Choroid plexus epithelial cell (primary cell): ENCODE data around the gene NAP1L1.

Experiments used
- DNase-seq: peaks from one replicate; pipeline ENCODE4 v3.0.0-alpha.2; 2010; ENCODE audit warnings: low read depth
- H3K4me3 ChIP-seq: 2 replicates; pipeline ENCODE4 v1.5.1; 2011; ENCODE audit warnings: low read depth, mild to moderate bottlenecking, control low read depth, low read length, moderate library complexity
- CTCF ChIP-seq: conservative IDR thresholded peaks from 2 replicates; pipeline ENCODE4 v1.5.1; 2011; ENCODE audit warnings: low read depth, mild to moderate bottlenecking, control low read depth, inconsistent platforms, low read length, moderate library complexity

NAP1L1 gene

GRCh38 chr12:76060111-76060510, 24.4 kb downstream of the NAP1L1 start:
- no peak overlapping the region for H3K4me3 ChIP-seq
- TF ChIP-seq CTCF: no peak
- no peak for DNase-seq

GRCh38 chr12:76057326-76057725, 27.2 kb downstream of the NAP1L1 start:
- no peak overlapping the region for H3K4me3 ChIP-seq
- DNase-seq: no peak

GRCh38 chr12:76055393-76055792, 29.1 kb downstream of the NAP1L1 start:
- no peak for DNase-seq
- peak; percentile 15 for TF ChIP-seq CTCF
- no peak overlapping the region for H3K4me3 ChIP-seq

More at GRCh38 chr12:76057326-76057725, 27.2 kb downstream of the NAP1L1 start:
- no peak for TF ChIP-seq CTCF

GRCh38 chr12:76049575-76050251, 34.8 kb downstream of the NAP1L1 start:
- TF ChIP-seq CTCF: no peak
- no peak for DNase-seq
- H3K4me3 ChIP-seq: no peak overlapping the region

- H3K4me3 ChIP-seq: no peak overlapping the region
- no peak for TF ChIP-seq CTCF
- no peak for DNase-seq
These were observed 36.7 kb downstream of the NAP1L1 start for GRCh38 chr12:76047742-76048141.

- TF ChIP-seq CTCF: no peak
- H3K4me3 ChIP-seq: no peak overlapping the region
- no peak for DNase-seq
These were observed 37.4 kb downstream of the NAP1L1 start for GRCh38 chr12:76047060-76047459.

GRCh38 chr12:76043377-76043776, 41.1 kb downstream of the NAP1L1 start:
- no peak overlapping the region for H3K4me3 ChIP-seq
- DNase-seq: no peak
- no peak for TF ChIP-seq CTCF
